ENCODE data around the gene AHNAK.
"Not testable (repeated sequence)": the region's sequence is repeated elsewhere in the genome, so short reads cannot be mapped to it uniquely, and the experiment has no call there.

Gene AHNAK, protein sequence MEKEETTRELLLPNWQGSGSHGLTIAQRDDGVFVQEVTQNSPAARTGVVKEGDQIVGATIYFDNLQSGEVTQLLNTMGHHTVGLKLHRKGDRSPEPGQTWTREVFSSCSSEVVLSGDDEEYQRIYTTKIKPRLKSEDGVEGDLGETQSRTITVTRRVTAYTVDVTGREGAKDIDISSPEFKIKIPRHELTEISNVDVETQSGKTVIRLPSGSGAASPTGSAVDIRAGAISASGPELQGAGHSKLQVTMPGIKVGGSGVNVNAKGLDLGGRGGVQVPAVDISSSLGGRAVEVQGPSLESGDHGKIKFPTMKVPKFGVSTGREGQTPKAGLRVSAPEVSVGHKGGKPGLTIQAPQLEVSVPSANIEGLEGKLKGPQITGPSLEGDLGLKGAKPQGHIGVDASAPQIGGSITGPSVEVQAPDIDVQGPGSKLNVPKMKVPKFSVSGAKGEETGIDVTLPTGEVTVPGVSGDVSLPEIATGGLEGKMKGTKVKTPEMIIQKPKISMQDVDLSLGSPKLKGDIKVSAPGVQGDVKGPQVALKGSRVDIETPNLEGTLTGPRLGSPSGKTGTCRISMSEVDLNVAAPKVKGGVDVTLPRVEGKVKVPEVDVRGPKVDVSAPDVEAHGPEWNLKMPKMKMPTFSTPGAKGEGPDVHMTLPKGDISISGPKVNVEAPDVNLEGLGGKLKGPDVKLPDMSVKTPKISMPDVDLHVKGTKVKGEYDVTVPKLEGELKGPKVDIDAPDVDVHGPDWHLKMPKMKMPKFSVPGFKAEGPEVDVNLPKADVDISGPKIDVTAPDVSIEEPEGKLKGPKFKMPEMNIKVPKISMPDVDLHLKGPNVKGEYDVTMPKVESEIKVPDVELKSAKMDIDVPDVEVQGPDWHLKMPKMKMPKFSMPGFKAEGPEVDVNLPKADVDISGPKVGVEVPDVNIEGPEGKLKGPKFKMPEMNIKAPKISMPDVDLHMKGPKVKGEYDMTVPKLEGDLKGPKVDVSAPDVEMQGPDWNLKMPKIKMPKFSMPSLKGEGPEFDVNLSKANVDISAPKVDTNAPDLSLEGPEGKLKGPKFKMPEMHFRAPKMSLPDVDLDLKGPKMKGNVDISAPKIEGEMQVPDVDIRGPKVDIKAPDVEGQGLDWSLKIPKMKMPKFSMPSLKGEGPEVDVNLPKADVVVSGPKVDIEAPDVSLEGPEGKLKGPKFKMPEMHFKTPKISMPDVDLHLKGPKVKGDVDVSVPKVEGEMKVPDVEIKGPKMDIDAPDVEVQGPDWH (N-terminal part only)

DNA sequence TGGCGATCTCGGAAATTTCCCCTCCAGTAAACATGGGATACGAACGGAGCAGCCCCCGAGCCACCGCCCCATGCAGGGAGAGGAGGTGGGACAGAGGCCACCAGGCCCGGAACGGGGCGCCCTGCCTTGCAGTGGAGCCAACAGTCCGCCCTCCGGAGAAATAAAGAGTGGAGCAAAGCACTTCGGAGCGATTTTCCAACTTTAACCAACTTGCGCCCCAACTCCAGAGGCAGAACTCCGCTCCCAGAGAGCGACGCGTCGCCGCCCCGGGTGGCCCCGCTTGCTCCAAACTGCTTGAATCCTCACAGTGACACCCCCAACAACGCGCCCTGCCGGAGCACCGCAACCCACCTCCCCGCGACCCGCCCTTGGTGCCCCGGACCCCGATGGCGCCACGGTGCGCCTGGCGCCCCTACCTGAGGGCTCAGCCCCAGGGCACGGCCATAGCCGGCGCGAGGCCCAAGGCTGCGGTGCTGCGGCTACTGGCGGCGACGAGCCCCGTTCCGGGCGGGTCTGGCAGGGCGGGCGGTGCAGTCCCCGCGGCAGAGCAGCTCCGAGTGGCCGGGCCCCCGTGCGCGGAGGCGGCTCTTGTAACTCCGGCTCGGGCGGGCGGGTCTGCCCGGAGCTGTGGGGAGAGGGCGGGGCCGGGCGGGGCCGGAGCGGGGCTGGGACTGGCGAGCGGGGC is at the start of gene AHNAK:
Gene AHNAK (minus strand): TSS at position 563 of the 685 bp plus-strand sequence. CDS start 10,708 bp downstream, outside the sequence.
- DNase-seq = peak; percentile 76

DNA sequence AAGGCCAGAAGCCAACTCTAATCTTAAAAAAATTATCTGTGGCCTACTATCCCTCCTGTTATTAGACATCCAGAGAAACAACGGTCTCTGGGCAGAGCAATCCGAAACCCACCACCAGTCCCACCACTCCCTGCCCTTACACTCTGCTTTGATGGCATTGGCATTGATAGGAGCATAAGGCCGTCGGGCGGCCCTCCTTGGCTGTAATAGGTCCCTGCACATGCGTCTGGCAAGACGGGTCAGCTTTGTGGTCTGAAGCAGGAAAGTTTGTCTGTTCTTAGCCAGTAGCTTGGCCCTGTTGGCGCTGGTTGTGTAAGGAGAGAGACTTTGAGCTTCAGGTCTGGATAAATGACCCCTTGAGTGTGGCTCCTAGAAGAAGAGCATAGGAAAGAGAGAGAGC is 48.5 kb upstream of the AHNAK start:
- DNase-seq = no peak

DNA sequence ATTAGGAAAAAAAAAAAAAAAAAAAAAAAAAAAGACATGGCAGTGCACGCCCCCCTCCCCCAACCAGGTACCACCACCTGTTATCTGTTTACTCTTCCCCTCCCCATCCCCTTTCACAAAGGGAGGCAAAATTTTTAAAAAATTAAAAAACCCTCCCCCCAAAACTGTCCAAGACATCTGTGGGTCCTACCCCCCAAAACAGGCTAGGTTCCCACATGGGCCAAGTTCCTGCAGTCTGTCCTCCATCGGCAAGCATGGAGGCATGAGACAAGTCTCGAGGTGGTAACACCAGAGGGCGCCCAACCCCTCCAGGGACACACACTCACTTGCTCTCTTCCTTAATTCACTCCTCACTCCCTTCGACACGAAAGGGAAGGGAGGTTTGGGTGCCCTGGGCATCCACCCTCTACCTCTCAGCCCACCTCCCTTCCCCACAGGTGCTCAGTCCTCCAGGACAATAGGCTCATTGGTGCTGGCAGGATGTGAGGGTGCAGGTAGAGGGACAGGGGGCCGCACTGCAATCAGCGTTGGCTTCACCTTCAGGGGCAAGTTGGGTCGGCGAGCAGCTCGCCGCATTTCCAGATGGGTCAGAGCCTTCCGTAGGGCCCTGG is 46.9 kb upstream of the AHNAK start:
- peak; percentile 87 for DNase-seq

DNA sequence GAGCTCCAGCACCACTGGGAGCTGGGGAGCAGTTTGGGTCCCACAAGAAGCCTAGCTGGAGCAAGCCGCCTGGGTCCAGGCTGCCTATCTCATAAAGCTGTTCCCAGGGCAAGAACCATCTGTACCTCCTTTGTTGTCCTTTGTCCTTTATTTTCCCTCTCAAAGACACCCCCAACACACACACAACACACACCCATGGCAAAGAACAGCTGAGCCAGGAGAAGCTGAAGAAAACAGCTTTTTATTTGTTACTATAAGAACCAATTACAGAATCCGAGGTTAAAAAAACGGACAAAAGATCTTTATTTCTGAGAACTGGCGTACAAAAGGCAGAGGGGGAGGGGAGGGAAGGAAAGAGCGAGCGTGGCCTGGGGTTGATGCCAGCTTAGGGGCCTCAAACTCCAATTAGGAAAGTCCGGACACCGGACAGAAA is 46.4 kb upstream of the AHNAK start:
- no peak for DNase-seq

DNA sequence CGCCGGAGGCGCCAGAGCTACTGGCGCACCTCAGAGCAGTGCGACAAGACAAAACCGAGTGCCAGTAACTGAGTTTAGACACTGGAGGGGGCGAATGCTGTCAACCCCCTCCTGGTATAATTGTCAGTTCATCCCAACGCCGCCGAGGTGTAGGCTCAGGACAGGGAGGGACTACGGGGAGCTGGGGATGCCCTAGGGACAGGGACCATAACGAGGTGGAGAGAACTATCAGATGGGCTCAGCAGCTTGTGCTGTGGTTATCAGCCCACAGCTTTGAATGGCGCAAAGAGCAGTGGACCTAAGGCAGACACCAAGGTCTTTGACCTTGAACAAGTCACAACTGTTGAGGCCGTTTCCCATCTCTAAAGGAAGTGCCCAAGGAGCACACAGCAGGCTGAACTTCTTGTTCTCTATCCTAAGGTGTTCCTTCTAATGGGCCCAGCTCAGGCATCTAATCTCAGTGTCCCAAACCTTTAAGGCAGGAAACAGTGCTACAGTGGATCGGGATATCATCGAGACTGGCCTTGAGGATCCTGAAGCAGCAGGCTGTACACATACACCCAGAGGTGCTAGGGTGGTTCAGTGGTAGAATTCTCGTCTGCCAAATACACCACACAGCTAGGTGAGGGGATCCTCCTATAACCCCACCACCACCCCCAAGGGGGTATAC is 45.7 kb upstream of the AHNAK start:
- DNase-seq = no peak

DNA sequence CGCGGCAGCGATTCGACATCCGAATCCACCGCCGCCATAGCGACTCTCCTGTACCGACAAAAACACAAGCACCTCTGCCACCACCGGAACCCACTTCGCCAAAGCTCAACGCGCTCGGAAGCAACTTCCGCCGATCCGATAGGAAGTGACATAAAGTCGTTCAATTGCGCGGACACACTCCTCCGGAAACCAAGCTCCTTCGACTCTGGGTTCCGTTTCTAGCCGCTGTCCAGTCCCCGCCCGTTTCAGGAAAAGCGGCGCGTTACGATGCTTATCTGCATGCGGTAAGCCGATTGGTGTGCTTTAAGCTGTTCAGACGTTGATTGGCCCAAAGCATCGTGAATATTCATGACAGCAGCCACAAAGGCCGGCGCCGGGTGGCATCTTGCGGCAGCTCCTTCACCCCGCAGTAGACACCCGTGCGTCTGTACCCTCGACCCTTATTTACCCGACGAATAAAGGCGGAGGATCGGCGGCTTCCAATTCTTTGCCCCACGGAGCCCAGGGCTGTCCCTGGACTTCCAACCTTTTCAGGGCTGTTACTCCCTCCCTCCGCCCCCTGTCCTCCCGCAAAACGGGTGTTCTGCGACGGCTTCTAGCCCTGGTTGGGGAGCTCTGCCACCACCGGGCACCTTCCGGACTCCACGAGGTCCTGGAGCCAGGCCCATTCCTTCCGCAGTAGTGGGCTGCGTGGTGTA is 45.0 kb upstream of the AHNAK start, which contains the start of gene TUT1:
Gene TUT1 (minus strand): TSS at position 76 of the 698 bp plus-strand sequence. CDS start 38 bp downstream, at position 38.
- DNase-seq = peak; percentile 95

DNA sequence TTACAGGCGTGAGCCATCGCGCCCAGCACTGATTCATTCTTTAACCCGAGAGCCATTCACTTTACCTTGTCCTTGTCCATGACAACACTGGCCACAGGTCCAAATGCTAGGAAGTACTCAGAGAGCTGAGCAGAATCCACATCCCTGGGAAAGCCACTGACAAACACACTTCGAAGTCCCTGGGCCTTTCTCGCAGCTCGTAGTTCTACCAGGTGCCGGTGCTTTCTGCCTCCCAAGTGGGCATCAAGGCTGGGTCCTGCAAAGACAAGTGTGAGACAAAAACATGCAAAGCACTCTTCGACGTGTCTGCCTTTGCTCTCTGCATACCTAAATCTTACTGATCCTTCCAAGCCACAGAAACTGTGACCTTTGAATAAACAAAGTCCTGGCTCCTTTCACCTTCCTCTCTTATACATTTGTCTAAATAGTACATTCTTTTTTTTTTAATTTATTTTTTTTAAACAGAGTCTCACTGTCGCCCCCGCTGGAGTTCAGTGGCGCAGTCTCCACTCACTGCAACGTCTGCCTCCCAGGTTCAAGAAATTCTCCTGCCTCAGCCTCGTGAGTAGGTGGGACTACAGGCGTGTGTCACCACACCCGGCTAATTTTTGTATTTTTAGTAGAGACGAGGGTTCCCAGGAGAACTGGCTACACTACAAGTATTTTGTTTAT is 42.5 kb upstream of the AHNAK start:
- no peak for DNase-seq

DNA sequence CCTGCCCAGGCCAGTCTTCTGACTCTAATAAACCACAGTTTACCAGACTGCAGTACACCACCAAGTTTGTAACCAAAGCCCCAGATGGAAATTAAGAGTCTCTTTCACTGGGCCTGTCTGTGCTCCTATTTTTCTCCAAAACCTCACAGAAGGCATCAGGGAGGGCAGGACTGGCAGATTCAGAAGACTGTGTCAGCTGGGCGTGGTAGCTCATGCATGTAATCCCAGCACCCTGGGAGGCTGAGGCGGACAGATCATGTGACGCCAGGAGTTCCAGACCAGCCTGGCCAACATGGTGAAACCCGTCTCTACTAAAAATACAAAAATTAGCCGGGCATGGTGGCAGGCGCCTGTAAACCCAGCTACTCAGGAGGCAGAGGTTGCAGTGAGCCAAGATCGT is 38.8 kb upstream of the AHNAK start:
- not testable (repeated sequence) for DNase-seq

DNA sequence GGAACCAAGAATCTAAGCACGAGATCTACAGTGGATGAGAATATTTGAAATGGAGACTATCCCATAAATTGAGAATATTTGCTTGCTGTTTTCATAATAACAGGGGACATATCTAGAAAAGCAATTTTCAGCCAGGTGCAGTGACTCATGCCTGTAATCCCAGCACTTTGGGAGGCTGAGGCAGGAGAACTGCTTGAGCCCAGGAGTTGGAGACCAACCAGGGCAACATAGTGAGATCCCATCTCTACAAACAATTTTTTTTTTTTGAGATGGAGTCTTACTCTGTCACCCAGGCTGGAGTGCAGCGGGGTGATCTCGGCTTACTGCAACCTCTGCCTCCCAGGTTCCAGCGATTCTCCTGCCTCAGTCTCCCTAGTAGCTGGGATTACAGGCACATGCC is 35.1 kb upstream of the AHNAK start:
- not testable (repeated sequence) for DNase-seq

DNA sequence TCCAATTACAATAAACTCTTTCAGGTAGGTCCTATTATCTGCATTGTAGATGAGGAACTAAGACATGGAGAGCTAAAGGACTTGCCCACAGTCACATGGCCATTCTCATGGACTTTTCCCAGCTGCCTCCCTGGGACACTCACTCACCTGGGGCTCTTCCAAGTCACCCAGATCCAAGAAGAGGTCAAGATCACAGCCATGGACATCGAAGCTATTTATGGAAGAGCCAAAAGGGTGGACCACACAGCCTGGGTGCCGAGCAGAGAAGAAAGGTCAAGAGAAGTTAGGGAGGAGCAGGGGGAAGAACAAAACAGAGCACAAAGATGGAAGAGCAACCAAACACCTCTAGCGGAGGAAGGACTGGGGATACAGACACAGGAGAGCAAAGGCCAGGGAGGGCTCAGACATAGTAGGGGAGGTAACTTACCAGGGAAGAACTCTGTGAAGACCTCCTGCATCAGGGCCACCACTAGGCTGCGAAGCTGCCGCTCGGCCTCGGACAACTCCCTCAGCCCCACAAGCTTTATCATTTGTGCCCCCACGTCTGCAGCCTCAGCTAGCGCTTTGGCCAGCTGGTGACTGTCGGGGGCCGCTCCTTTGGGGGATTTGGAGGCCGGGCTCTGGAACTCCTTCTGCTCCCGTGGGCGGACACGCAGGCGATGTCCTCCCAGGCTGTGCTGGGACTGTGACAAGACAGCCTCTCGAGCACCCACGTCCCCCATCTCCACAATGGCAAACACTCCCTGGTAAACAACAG is 34.5 kb upstream of the AHNAK start:
- no peak for DNase-seq

DNA sequence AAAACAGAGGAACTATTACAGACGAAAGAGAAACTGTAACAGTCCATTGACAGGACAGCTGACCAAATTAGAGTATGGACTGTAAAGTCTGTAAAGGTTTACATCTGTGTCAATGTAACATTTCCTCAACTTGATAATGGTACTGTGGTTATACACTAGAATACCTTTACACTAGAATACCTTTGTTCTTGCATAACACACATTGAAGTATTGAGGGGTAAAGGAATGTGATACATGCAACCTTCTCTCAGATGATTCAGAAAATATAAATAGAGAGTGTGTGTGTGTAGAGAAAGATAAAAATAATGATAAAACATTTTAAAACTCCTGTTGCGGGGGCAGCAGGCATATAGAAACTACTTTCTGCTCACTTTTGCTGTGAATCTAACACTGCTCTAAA is 32.6 kb upstream of the AHNAK start:
- no peak for DNase-seq

DNA sequence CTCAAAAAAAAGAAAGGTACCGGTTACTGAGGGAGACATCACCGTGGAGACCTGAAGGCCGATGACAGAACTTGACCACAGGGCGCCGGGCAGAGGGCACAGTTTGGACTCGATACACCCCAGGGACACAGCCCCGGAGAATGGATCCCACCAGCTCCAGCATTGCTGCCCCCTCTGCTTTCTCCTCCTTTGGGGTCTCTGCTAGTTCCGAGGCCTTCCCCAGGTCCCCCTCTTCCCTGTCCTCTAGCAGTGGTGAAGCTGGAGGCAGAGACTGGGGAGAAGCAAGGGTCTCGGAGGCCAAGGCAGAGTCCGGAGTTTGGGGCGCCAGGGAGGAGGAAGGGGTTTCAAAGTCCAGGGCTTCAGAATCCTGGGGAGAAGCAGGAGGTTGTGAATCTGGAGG is 31.9 kb upstream of the AHNAK start:
- no peak for DNase-seq

DNA sequence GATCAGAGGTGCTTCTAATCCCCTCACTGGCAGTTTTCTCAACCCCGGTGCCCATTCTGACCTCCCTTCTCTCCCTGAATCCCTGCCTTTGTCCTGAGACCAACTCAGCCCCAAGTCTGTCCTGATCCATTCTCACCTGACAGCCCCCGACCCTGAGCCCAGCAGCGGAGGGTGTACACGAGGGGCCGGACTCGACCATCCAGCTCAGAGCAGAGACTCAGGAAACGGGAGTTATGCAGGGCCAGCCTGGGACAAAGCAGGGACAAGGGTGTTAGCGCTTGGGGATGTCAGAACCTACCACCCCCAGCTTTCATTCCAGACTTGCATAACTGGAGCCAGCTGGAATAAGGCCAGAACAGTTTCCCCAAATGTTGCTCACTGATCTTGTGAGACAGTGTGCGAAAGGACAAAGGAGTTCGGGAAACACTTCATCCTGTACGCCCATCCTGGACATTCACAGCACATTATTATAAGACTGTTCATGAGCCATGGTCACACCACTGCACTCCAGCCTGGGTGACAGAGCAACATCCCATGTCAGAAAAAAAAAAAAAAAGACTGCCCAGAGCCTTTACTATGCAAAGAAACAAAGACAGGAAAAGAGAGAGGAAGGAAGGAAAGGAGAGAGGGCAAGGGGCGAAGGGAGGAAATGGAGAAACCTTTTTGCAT is 30.6 kb upstream of the AHNAK start:
- no peak for DNase-seq

DNA sequence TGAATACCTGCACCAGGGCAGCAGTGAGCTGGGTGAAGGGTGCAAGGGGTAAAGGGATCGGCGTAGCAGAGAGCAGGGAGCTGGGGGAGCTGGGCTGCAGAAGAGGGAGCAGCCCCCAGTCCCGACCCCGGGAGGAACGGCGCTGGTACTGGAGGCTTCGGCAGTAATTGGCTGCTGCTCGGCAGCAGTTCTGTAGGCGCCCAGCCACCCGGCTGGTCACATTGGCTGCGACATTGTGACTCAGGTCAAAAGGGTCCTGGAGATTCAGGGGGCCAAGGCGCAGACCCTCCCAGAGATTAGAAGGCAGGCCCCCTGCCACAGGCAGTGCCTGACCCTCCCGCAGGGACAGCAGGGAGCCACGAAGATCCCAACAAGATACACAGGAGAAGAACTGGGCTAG is 29.2 kb upstream of the AHNAK start:
- no peak for DNase-seq

DNA sequence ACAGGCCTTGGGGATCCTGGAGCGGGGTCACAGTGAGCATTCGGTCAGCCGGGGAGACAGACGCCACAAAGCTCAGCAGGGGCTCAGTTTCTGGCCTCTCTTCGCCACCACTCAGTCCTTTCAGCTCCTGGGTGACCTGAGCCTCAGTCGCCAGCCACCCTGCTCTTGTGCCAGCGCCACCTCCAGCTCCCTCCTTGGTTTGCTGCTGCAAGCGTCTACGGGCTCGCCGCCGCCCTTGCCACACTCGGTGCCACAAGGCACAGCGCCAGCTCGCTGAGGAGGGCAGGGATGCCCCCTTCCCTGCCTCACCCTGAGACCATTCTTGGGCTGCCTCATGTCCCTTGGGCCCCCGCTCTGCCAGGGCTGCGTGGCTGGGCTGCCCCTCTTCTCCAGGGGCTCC is 28.6 kb upstream of the AHNAK start:
- DNase-seq = no peak

DNA sequence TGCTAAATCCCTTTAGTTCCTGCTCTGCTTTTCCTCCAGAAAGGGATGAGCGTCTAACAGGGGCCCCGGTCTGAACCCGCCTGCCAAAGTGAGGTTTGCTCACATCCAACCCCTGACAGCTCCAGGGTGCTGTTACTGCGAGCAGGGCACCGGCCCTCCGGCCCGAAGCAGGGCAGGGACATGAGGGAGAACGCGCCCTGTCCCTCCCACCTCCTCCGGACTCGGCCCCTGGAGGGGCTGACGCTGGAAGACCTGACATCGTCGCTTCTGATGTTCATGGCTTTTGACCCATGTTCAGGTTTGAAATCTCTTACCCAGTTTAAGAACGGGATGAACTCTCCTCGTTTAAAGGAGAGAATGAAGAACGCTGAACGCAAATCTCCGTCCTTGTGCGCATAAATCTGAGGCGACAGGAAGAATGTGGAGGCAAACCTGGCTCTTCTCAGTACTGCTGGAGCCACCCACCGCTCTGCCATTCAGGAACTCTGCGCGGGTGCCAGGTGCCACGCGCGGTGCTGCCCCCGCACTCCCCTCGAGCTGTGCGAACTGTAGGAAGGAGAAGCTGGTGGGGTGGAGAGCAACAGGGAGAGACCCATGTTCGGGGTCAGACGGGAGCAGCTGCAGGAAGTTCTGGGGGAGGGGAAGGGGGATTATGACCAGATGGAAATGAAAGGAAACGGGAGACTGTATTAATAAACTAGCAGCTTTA is 27.9 kb upstream of the AHNAK start:
- no peak for DNase-seq

DNA sequence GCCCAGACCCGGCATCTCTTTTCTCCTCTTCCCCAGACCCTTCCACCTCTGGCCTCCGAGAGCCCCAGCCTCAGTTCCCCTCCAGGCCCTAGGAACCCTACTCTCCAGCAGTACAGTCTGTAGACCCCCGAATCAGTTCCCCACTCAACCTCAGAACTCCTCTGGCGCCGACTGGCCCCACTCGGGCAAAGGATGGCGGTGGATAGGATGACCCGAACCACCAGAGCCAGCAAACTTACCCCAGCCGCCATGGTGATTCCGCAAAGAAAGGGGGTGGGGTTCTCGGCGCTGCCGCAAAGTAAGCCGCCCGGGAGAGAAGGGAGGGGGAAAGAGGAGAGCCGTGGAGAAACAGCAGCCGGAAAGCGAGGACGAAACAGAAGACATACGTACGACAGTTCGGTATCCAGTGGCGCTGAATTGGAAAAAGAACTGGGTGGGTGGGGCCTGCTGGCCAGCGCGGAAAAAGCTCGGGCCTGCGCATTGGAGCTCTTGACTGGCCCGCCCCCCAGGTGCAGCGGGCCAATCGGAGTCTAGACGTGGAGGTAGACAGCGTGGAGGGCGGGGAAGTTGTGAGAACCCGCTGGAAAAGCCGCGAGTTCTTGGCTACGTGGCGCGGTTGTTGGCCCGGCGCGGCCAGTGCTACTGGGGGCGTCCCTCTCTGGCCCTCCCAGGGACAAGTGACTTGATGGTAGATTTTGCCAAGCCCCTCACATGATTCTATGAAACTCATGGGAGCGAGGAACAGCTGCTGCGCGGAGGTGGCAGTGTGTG is 27.2 kb upstream of the AHNAK start, which contains the start of gene EEF1G:
Gene EEF1G (minus strand): TSS at position 300 of the 771 bp plus-strand sequence. CDS start 49 bp downstream, at position 251.
- peak; percentile 98 for DNase-seq
